Measurements from ENCODE around the gene FOXRED2.

The FOXRED2 gene

DNA sequence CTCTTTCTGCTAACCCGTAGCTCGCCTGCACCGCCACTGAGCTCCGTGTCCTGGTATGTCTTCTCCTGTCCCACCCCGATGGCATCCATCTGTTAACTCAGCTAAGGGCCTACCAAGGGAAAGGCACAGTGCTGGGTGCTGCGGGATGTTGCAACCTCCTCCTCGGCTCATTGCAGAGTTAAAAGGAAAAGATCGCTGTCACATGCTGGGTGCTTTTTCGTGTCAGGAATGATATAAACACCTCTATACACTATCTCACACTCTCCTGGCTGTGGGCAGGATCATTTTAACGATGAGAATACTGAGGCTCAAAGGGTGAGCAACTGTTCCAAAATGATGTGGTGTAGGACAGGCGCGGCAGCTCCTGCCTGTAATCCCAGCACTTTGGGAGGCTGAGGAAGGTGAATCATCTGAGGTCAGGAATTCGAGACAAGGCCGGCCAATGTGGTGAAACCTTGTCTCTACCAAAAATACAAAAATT is 35.5 kb downstream of the FOXRED2 start:
- H3K36me3 ChIP-seq (ENCODE audit: insufficient read depth, low read length), result peaks cover 82% of the 10 kb centered on the region
- H3K27ac ChIP-seq (ENCODE audit: low read depth, low read length, poor library complexity, severe bottlenecking), result no peak overlapping the region
- H3K4me1 ChIP-seq (ENCODE audit: insufficient read depth, low read length, severe bottlenecking), result no peaks in the 10 kb centered on the region
- no peaks in the 10 kb centered on the region for H3K79me2 ChIP-seq (ENCODE audit: insufficient read depth, low read length)
- H3F3A ChIP-seq (ENCODE audit: insufficient read depth, low read length), result no peaks in the 10 kb centered on the region
- H3K27me3 ChIP-seq (ENCODE audit: insufficient read depth, low read length), result no peaks in the 10 kb centered on the region
- no peaks in the 10 kb centered on the region for H3K9me2 ChIP-seq (ENCODE audit: low read depth, low read length)
- H3K4me3 ChIP-seq (ENCODE audit: low read depth, low read length, poor library complexity, severe bottlenecking), result no peak overlapping the region
- TF ChIP-seq, protein P1, sequence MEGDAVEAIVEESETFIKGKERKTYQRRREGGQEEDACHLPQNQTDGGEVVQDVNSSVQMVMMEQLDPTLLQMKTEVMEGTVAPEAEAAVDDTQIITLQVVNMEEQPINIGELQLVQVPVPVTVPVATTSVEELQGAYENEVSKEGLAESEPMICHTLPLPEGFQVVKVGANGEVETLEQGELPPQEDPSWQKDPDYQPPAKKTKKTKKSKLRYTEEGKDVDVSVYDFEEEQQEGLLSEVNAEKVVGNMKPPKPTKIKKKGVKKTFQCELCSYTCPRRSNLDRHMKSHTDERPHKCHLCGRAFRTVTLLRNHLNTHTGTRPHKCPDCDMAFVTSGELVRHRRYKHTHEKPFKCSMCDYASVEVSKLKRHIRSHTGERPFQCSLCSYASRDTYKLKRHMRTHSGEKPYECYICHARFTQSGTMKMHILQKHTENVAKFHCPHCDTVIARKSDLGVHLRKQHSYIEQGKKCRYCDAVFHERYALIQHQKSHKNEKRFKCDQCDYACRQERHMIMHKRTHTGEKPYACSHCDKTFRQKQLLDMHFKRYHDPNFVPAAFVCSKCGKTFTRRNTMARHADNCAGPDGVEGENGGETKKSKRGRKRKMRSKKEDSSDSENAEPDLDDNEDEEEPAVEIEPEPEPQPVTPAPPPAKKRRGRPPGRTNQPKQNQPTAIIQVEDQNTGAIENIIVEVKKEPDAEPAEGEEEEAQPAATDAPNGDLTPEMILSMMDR (IDR thresholded peaks at IDR 0.05; ENCODE audit: low read length), result no peak
- TF ChIP-seq EZH2 (IDR thresholded peaks at IDR 0.05; ENCODE audit: borderline replicate concordance, low read length), result no peak
- H4K20me1 ChIP-seq (ENCODE audit: insufficient read depth, low read length), result no peaks in the 10 kb centered on the region
- H3K9ac ChIP-seq (ENCODE audit: low read length), result no peak overlapping the region
- H3K9me3 ChIP-seq (ENCODE audit: low read length), result no peaks in the 10 kb centered on the region
- H3K4me2 ChIP-seq (ENCODE audit: low read length), result no peak overlapping the region
- no peak overlapping the region for H2AFZ ChIP-seq (ENCODE audit: low read length)

DNA sequence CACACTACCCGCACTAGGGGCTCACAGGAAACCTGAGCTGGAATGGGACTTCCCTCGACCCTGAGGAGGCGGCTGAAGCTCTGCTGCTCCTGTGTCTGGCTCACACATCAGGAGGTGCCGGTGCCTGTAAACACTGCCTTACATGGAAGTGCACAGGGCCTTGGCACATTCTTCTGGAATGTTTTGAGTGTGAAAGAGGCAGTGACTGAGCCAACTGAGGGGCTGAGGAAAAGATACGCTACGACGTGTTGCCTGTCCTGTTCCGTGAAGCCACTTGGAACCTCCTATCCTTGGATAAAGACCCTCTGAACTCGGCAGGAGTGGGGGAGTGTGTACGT is 35.9 kb downstream of the FOXRED2 start:
- Histone ChIP-seq H3K4me1 (ENCODE audit: insufficient read depth, low read length, severe bottlenecking) (no peaks in the 10 kb centered on the region), H3K4me2 (ENCODE audit: low read length) (no peak overlapping the region)

DNA sequence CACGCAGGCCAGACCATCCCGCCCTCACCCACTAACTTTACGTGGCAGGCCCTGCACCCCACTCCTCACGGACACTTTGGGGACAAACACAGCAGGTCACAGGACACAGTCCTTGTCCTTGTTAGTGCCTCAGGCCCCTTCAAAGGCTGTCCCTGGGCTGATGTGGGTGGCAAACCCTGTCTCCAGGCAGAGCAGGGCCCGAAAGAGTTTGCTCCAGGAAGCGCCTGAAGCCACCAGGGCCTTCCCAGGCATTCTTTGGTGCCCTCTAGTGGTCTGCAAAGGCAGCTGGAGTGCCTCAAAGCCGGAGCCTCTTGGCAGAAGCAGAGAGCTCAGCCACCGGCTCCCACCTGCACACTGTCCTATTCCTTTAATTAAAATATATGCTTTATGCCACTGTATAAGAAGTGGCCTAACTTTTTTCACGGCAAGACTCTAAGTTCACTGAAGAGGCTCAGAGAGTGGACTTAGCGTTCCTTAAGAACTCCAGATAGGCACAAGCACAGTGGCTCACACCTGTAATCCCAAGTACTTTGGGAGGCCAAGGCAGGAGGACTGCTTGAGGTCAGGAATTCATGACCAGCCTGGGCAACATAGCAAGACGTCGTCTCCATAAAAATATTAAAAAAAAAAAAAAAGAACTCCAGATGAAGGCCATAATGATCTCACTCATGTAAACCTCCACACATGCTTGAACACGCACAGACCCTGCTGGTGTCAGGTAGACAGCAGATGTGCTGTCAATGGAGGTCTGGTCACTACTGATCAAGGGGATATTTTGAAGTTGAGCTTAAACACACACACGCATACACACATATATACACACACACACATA is 36.5 kb downstream of the FOXRED2 start:
- no peak overlapping the region for H3K9ac ChIP-seq (ENCODE audit: low read length)
- no peaks in the 10 kb centered on the region for H3K9me3 ChIP-seq (ENCODE audit: low read length)
- H3K4me2 ChIP-seq (ENCODE audit: low read length), result no peak overlapping the region
- H3K27ac ChIP-seq (ENCODE audit: low read depth, low read length, poor library complexity, severe bottlenecking), result no peak overlapping the region
- H3F3A ChIP-seq (ENCODE audit: insufficient read depth, low read length), result no peaks in the 10 kb centered on the region
- no peaks in the 10 kb centered on the region for H3K27me3 ChIP-seq (ENCODE audit: insufficient read depth, low read length)
- H3K36me3 ChIP-seq (ENCODE audit: insufficient read depth, low read length), result peaks cover 78% of the 10 kb centered on the region
- no peaks in the 10 kb centered on the region for H3K4me1 ChIP-seq (ENCODE audit: insufficient read depth, low read length, severe bottlenecking)
- no peak overlapping the region for H2AFZ ChIP-seq (ENCODE audit: low read length)
- no peak overlapping the region for H3K4me3 ChIP-seq (ENCODE audit: low read depth, low read length, poor library complexity, severe bottlenecking)
- H3K79me2 ChIP-seq (ENCODE audit: insufficient read depth, low read length), result no peaks in the 10 kb centered on the region
- no peaks in the 10 kb centered on the region for H4K20me1 ChIP-seq (ENCODE audit: insufficient read depth, low read length)
- TF ChIP-seq, protein P1 (IDR thresholded peaks at IDR 0.05; ENCODE audit: low read length), result peak; percentile 98
- no peak for TF ChIP-seq EZH2 (IDR thresholded peaks at IDR 0.05; ENCODE audit: borderline replicate concordance, low read length)
- H3K9me2 ChIP-seq (ENCODE audit: low read depth, low read length), result no peaks in the 10 kb centered on the region

More for the DNA sequence above, 35.9 kb downstream of the FOXRED2 start:
- Histone ChIP-seq H2AFZ (ENCODE audit: low read length) (no peak overlapping the region), H3K4me3 (ENCODE audit: low read depth, low read length, poor library complexity, severe bottlenecking) (no peak overlapping the region), H3K79me2 (ENCODE audit: insufficient read depth, low read length) (no peaks in the 10 kb centered on the region), H3K9me3 (ENCODE audit: low read length) (no peaks in the 10 kb centered on the region), H3K27ac (ENCODE audit: low read depth, low read length, poor library complexity, severe bottlenecking) (no peak overlapping the region), H3K9ac (ENCODE audit: low read length) (no peak overlapping the region), H3F3A (ENCODE audit: insufficient read depth, low read length) (no peaks in the 10 kb centered on the region), H4K20me1 (ENCODE audit: insufficient read depth, low read length) (no peaks in the 10 kb centered on the region), H3K27me3 (ENCODE audit: insufficient read depth, low read length) (no peaks in the 10 kb centered on the region), H3K9me2 (ENCODE audit: low read depth, low read length) (no peaks in the 10 kb centered on the region), H3K36me3 (ENCODE audit: insufficient read depth, low read length) (peaks cover 81% of the 10 kb centered on the region)
- TF ChIP-seq, protein P1 (IDR thresholded peaks at IDR 0.05; ENCODE audit: low read length), result no peak
- TF ChIP-seq EZH2 (IDR thresholded peaks at IDR 0.05; ENCODE audit: borderline replicate concordance, low read length), result no peak

All from OCI-LY1 (cell line).